Measurements from ENCODE around the gene NOXO1.

GRCh38 chr16:2015117-2015946 lies 34.1 kb upstream of the NOXO1 start:
- TF ChIP-seq, protein P1, sequence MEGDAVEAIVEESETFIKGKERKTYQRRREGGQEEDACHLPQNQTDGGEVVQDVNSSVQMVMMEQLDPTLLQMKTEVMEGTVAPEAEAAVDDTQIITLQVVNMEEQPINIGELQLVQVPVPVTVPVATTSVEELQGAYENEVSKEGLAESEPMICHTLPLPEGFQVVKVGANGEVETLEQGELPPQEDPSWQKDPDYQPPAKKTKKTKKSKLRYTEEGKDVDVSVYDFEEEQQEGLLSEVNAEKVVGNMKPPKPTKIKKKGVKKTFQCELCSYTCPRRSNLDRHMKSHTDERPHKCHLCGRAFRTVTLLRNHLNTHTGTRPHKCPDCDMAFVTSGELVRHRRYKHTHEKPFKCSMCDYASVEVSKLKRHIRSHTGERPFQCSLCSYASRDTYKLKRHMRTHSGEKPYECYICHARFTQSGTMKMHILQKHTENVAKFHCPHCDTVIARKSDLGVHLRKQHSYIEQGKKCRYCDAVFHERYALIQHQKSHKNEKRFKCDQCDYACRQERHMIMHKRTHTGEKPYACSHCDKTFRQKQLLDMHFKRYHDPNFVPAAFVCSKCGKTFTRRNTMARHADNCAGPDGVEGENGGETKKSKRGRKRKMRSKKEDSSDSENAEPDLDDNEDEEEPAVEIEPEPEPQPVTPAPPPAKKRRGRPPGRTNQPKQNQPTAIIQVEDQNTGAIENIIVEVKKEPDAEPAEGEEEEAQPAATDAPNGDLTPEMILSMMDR (IDR thresholded peaks at IDR 0.05) = no peak
- TF ChIP-seq POLR2A (IDR thresholded peaks at IDR 0.05) = no peak

Measured in heart left ventricle (tissue), 13 donors.